BLaER1 treated with 17β-estradiol and CSF1 and Interleukin-3, amounts not matched to agents 10 nM and 100 nM (cell line): ENCODE measurements around the gene LSM3.
A peak's percentile ranks its signal among the peaks of the same experiment; 100 is the strongest.

ENCODE experiments used
- H3K27ac ChIP-seq, 11 experiments: shearing (Covaris generic); formaldehyde crosslinking; 2 replicates each; pipeline ENCODE4 v1.8.1; 2022
- H3K27me3 ChIP-seq, 11 experiments: shearing (Covaris generic); formaldehyde crosslinking; 2 replicates each; pipeline ENCODE4 v1.8.1; 2022
- H3K36me3 ChIP-seq, 11 experiments: shearing (Covaris generic); formaldehyde crosslinking; 2 replicates each; pipeline ENCODE4 v1.8.1; 2022
- H3K4me1 ChIP-seq, 10 experiments: shearing (Covaris generic); formaldehyde crosslinking; 2 replicates each; pipeline ENCODE4 v1.8.1; 2022
- H3K4me2 ChIP-seq, 11 experiments: shearing (Covaris generic); formaldehyde crosslinking; 2 replicates each; pipeline ENCODE4 v1.8.1; 2022
- H3K4me3 ChIP-seq, 10 experiments: shearing (Covaris generic); formaldehyde crosslinking; 2 replicates each; pipeline ENCODE4 v1.8.1; 2022
- H3K9ac ChIP-seq, 11 experiments: shearing (Covaris generic); formaldehyde crosslinking; 2 replicates each; pipeline ENCODE4 v1.8.1; 2022
- H3K9me3 ChIP-seq, 11 experiments: shearing (Covaris generic); formaldehyde crosslinking; replicated peaks in 1 of 11; 2 replicates each; pipeline ENCODE4 v1.8.1; 2022
- H4K20me1 ChIP-seq, 11 experiments: shearing (Covaris generic); formaldehyde crosslinking; 2 replicates each; pipeline ENCODE4 v1.8.1; 2022
- Cebpa-rat ChIP-seq, 11 experiments: shearing (Covaris generic); IDR thresholded peaks; 2 replicates each; pipeline ENCODE4 v1.8.1; 2022

The LSM3 gene

GRCh38 chr3:14245822-14246221, 67.2 kb downstream of the LSM3 start:
- H3K9me3 ChIP-seq, result no peaks in the 10 kb centered on the region; a peak in 3 of 22 replicates
- peaks cover 0 to 20% (median 8%) of the 10 kb centered on the region in 11 experiments; a peak in 14 of 22 replicates for H3K27me3 ChIP-seq
- no peak overlapping the region for H3K4me3 ChIP-seq
- H3K9ac ChIP-seq, result no peak overlapping the region
- H3K36me3 ChIP-seq, result no peaks in the 10 kb centered on the region
- peaks cover 0 to 25% (median 22%) of the 10 kb centered on the region in 10 experiments; a peak in 15 of 20 replicates for H3K4me1 ChIP-seq
- no peak for TF ChIP-seq Cebpa-rat (IDR thresholded peaks at IDR 0.05)
- H4K20me1 ChIP-seq, result peaks cover 0 to 6% (median 0%) of the 10 kb centered on the region in 11 experiments; a peak in 1 of 22 replicates
- H3K4me2 ChIP-seq, result no peak overlapping the region
- no peak overlapping the region for H3K27ac ChIP-seq

- TF ChIP-seq Cebpa-rat (IDR thresholded peaks at IDR 0.05), result no peak
- Histone ChIP-seq H3K9me3 (peaks cover 0 to 3% (median 0%) of the 10 kb centered on the region in 11 experiments; a peak in 3 of 22 replicates), H3K4me1 (peaks cover 0 to 25% (median 22%) of the 10 kb centered on the region in 10 experiments; a peak in 15 of 20 replicates), H3K27ac (no peak overlapping the region), H4K20me1 (peaks cover 0 to 6% (median 0%) of the 10 kb centered on the region in 11 experiments; a peak in 1 of 22 replicates), H3K9ac (no peak overlapping the region), H3K4me3 (no peak overlapping the region), H3K4me2 (no peak overlapping the region), H3K36me3 (no peaks in the 10 kb centered on the region), H3K27me3 (peaks cover 0 to 20% (median 9%) of the 10 kb centered on the region in 11 experiments; a peak in 14 of 22 replicates)
Measured at GRCh38 chr3:14246414-14246813, 67.8 kb downstream of the LSM3 start.

GRCh38 chr3:14248477-14248848, 69.8 kb downstream of the LSM3 start:
- Histone ChIP-seq H3K4me3 (no peak overlapping the region), H4K20me1 (peaks cover 0 to 6% (median 0%) of the 10 kb centered on the region in 11 experiments; a peak in 1 of 22 replicates), H3K36me3 (no peaks in the 10 kb centered on the region), H3K4me1 (peaks cover 0 to 25% (median 22%) of the 10 kb centered on the region in 10 experiments; a peak in 15 of 20 replicates), H3K9ac (no peak overlapping the region), H3K27ac (no peak overlapping the region), H3K4me2 (peak overlapping the region in 9 of 11 experiments; percentile 15 to 73 (median 64); a peak in 17 of 22 replicates), H3K27me3 (peaks cover 0 to 20% (median 9%) of the 10 kb centered on the region in 11 experiments; a peak in 14 of 22 replicates), H3K9me3 (peaks cover 0 to 3% (median 0%) of the 10 kb centered on the region in 11 experiments; a peak in 2 of 22 replicates)
- TF ChIP-seq Cebpa-rat (IDR thresholded peaks at IDR 0.05), result no peak

GRCh38 chr3:14248849-14249523, 70.4 kb downstream of the LSM3 start:
- no peak for TF ChIP-seq Cebpa-rat (IDR thresholded peaks at IDR 0.05)
- Histone ChIP-seq H3K4me3 (no peak overlapping the region), H3K27me3 (peaks cover 0 to 20% (median 9%) of the 10 kb centered on the region in 11 experiments; a peak in 14 of 22 replicates), H3K9me3 (peaks cover 0 to 3% (median 0%) of the 10 kb centered on the region in 11 experiments; a peak in 2 of 22 replicates), H3K9ac (no peak overlapping the region), H4K20me1 (peaks cover 0 to 6% (median 0%) of the 10 kb centered on the region in 11 experiments; a peak in 1 of 22 replicates), H3K27ac (no peak overlapping the region), H3K4me1 (peaks cover 0 to 25% (median 22%) of the 10 kb centered on the region in 10 experiments; a peak in 15 of 20 replicates), H3K4me2 (peak overlapping the region in 9 of 11 experiments; percentile 15 to 73 (median 64); a peak in 18 of 22 replicates), H3K36me3 (no peaks in the 10 kb centered on the region)
